Body of pancreas (tissue), 4 donors: ENCODE data around the gene KCNC1. TPM values are rescaled to one million over a fixed set of nuclear protein-coding genes. Genes with fewer than 3 reads are reported as not detected.

Experiments
- ATAC-seq: fragments of 150-250 bp; one replicate; pipeline ENCODE4 v1.9.1; 2016
- DNase-seq, 4 donors: peaks; one replicate each; pipeline ENCODE4 v3.0.0-alpha.2; 2019
- H3K27ac ChIP-seq, 4 donors: fragments of 200-600 bp; sonication (generic); 1 replicate in 3 of 4; 2 replicates in 1 of 4; pipeline versions ENCODE4 v1.5.1 to v1.6.1; 2016 to 2019; ENCODE audit warnings: mild to moderate bottlenecking in 1 of 4, mixed read lengths in 1 of 4, moderate library complexity in 1 of 4
- H3K27me3 ChIP-seq, 2 donors: fragments of 200-600 bp; sonication (generic); one replicate each; pipeline ENCODE4 v1.6.0; 2016; ENCODE audit warnings: mild to moderate bottlenecking in 1 of 2
- H3K36me3 ChIP-seq, 2 donors: fragments of 200-600 bp; sonication (generic); replicated peaks in 1 of 2; 2 replicates each; pipeline ENCODE4 v1.5.1; 2016; ENCODE audit warnings: low read depth in 2 of 2; ENCODE audit not compliant: insufficient read depth in 1 of 2
- H3K4me1 ChIP-seq: fragments of 200-600 bp; sonication (generic); one replicate; pipeline ENCODE4 v1.6.0; 2016
- H3K4me3 ChIP-seq, 2 donors: fragments of 200-600 bp; sonication (generic); 1 replicate in 1 of 2; 2 replicates in 1 of 2; pipeline ENCODE4 v1.5.1; 2016 to 2019
- H3K9me3 ChIP-seq, 3 donors: fragments of 200-600 bp; sonication (generic); 1 replicate in 2 of 3; 2 replicates in 1 of 3; pipeline ENCODE4 v1.5.1; 2016
- POLR2A ChIP-seq, 3 donors: fragments of 450-650 bp; IDR thresholded peaks; one replicate each; pipeline ENCODE4 v1.6.1; 2016; ENCODE audit warnings: antibody characterized with exemption in 3 of 3, mild to moderate bottlenecking in 2 of 3
- whole genome bisulfite sequencing, 2 donors: methylation state at CpG; one replicate each; pipeline ENCODE4 v1.1.5; 2017; 5-methylcytosine and 5-hydroxymethylcytosine counted together
- intact Hi-C: fragments of 100-400 bp; cut with DNase I; formaldehyde crosslinking; loops from one replicate; pipeline ENCODE4 v1.15.1; 2023
- total RNA-seq, 2 donors: library from RNA; depleted of rRNA; stranded (reverse); fragments of >200 nt; gene quantifications; one replicate each; pipeline ENCODE4 v1.1.0, GENCODE V29; 2016
- TF ChIP-seq, protein P1 (sequence below), 7 experiments: fragments of 450-650 bp in 4 of 7; fragments of 200-600 bp in 3 of 7; sonication (generic) in 3 of 7; IDR thresholded peaks; one replicate each; pipeline ENCODE4 v1.5.1; 2016 to 2019; ENCODE audit warnings: antibody characterized with exemption in 7 of 7

KCNC1 gene
- total RNA-seq, 2 donors from 2014 or later: 0.26 TPM; not detected in 1

DNA sequence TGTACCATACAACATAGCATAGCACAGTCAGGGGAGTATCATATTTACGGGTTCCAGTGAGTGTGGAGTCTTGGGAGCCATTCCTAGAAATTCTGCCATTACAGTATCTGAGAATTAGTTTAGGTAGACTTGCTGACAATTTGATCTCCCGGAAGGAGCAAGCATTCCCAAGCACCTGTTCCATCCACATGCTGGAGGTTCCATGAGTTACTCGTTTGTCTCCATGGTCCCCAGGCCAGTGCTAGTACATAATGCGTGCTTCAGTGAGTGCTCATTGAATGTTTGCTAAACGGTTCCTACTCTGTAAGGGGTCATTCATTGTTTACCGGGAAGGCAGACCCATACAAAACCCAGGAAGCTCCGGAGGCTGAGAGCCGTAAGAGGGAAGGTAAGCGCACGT, 42.6 kb upstream of the KCNC1 start:
- H3K27ac ChIP-seq: no peak overlapping the region
- peaks cover 5% of the 10 kb centered on the region for H3K4me1 ChIP-seq
- DNase-seq: no peak
- 37 to 42% methylated on average over 10 of the region's 10 CpGs for WGBS, 2 donors
- TF ChIP-seq POLR2A (IDR thresholded peaks at IDR 0.05): no peak
- TF ChIP-seq, protein P1, sequence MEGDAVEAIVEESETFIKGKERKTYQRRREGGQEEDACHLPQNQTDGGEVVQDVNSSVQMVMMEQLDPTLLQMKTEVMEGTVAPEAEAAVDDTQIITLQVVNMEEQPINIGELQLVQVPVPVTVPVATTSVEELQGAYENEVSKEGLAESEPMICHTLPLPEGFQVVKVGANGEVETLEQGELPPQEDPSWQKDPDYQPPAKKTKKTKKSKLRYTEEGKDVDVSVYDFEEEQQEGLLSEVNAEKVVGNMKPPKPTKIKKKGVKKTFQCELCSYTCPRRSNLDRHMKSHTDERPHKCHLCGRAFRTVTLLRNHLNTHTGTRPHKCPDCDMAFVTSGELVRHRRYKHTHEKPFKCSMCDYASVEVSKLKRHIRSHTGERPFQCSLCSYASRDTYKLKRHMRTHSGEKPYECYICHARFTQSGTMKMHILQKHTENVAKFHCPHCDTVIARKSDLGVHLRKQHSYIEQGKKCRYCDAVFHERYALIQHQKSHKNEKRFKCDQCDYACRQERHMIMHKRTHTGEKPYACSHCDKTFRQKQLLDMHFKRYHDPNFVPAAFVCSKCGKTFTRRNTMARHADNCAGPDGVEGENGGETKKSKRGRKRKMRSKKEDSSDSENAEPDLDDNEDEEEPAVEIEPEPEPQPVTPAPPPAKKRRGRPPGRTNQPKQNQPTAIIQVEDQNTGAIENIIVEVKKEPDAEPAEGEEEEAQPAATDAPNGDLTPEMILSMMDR (IDR thresholded peaks at IDR 0.05): no peak
- no peaks in the 10 kb centered on the region for H3K9me3 ChIP-seq
- H3K36me3 ChIP-seq: no peaks in the 10 kb centered on the region
- H3K4me3 ChIP-seq: no peak overlapping the region
- H3K27me3 ChIP-seq: no peaks in the 10 kb centered on the region
- no peak for ATAC-seq
- intact Hi-C loops: no loop called here

DNA sequence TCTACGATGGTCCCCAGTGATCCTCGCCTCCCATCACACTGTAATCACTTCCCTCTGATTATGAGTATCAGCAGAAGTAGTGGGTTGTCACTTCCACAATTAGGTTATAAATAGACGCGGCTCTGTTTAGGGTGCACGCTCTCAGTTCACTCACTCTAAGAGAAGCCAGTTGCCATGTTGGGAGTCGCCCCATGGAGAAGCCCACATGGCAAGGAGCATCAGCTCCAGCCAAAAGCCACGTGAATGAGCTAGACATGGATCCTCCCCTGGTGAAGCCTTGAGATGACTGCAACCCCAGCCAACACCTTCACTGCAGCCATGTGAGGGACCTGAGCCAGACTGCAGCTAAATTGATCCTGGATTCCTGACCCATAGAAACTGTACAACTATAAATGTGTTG, 41.6 kb upstream of the KCNC1 start:
- no peaks in the 10 kb centered on the region for H3K27me3 ChIP-seq
- H3K27ac ChIP-seq: no peak overlapping the region
- no peaks in the 10 kb centered on the region for H3K9me3 ChIP-seq
- peaks cover 5% of the 10 kb centered on the region for H3K4me1 ChIP-seq
- no peak for TF ChIP-seq POLR2A (IDR thresholded peaks at IDR 0.05)
- TF ChIP-seq, protein P1 (IDR thresholded peaks at IDR 0.05): no peak
- ATAC-seq: no peak
- H3K4me3 ChIP-seq: no peak overlapping the region
- intact Hi-C loops: no loop called here
- WGBS, 2 donors: 56% methylated on average over 7 of the region's 7 CpGs
- no peaks in the 10 kb centered on the region for H3K36me3 ChIP-seq
- no peak for DNase-seq

DNA sequence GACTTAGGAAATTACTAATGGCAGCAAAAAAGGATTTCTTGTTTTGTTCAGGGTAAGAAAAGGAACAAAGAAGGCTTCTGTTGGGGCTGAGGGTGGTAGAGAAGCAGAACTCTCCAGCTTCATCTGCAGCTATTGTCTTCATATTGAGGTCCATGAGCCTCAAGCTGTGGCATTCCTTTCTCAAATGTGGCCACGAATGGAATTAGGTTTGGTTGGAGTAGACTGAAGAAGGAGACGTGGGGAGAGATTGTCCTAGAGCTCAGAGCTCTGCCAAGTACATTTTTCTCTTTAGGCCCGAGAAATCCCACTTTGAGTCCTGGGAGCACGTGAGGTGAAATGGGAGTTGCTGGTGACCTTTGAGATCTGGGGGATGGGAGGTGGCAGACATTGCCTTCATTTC, 41.0 kb upstream of the KCNC1 start:
- Histone ChIP-seq H3K9me3 (no peaks in the 10 kb centered on the region), H3K4me3 (no peak overlapping the region), H3K27me3 (no peaks in the 10 kb centered on the region), H3K36me3 (no peaks in the 10 kb centered on the region), H3K27ac (no peak overlapping the region), H3K4me1 (peaks cover 5% of the 10 kb centered on the region)
- TF ChIP-seq POLR2A (IDR thresholded peaks at IDR 0.05): no peak
- TF ChIP-seq, protein P1 (IDR thresholded peaks at IDR 0.05): no peak
- no peak for ATAC-seq
- intact Hi-C loops: no loop called here
- no peak for DNase-seq
- 60 to 63% methylated on average over 4 of the region's 4 CpGs for WGBS, 2 donors

DNA sequence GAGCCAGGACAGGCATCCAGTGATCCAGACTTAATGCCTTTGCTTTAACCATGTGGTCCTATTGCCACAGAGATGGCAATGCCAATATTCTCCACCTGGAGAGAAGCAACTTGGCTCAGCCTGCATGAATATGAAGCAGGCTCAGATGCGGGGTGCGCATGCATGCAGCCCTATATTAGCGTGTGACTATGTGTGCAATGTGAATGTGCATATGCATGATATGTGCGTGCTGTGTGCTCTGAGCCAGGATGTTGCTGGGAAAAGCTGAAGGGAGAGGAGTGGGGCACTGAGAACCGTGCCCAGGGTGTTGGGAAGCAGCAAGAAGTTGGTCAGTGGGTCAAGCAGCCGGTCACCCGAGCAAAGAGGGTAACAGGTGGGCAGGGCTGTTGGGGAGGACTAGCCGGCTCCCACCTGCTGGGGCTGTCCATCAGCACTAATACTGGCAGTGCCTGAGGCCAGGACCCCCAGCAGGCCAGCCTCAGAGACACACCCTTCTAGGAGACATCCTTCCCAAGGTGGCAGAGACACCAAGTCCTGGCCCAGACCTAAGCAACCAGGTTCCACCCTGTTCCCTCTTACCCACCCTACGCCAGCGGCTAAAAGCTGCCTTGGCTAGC, 40.0 kb upstream of the KCNC1 start:
- DNase-seq (no peak), ATAC-seq (no peak)
- intact Hi-C loops: no loop called here
- H3K9me3 ChIP-seq: no peaks in the 10 kb centered on the region
- no peaks in the 10 kb centered on the region for H3K36me3 ChIP-seq
- 81 to 84% methylated on average over 10 of the region's 10 CpGs for WGBS, 2 donors
- no peak overlapping the region for H3K4me3 ChIP-seq
- H3K27me3 ChIP-seq: no peaks in the 10 kb centered on the region
- TF ChIP-seq POLR2A (IDR thresholded peaks at IDR 0.05): no peak
- TF ChIP-seq, protein P1 (IDR thresholded peaks at IDR 0.05): no peak
- no peak overlapping the region for H3K27ac ChIP-seq
- H3K4me1 ChIP-seq: peaks cover 5% of the 10 kb centered on the region
